DMS79 (cell line): ENCODE results near the gene C1orf105.
"Not testable (repeated sequence)": the region's sequence is repeated elsewhere in the genome, so short reads cannot be mapped to it uniquely, and the experiment has no call there.

Source experiments
- DNase-seq: peaks from one replicate; lab custom pipeline; 2025; lab: John Stamatoyannopoulos, UW

Gene C1orf105

GRCh38 chr1:172487550-172487949 is 67.1 kb downstream of the C1orf105 start:
- DNase-seq, result no peak

GRCh38 chr1:172488393-172488792 is 67.9 kb downstream of the C1orf105 start:
- DNase-seq, result no peak

- DNase-seq, result no peak
Measured at GRCh38 chr1:172489847-172490246, 69.4 kb downstream of the C1orf105 start.

GRCh38 chr1:172492421-172492820 is 71.9 kb downstream of the C1orf105 start:
- no peak for DNase-seq

GRCh38 chr1:172494166-172494565 is 73.7 kb downstream of the C1orf105 start:
- no peak for DNase-seq

GRCh38 chr1:172496127-172496526 is 75.6 kb downstream of the C1orf105 start:
- not testable (repeated sequence) for DNase-seq

- DNase-seq, result no peak
Measured at GRCh38 chr1:172496678-172497077, 76.2 kb downstream of the C1orf105 start.

- DNase-seq, result no peak
Measured at GRCh38 chr1:172497230-172497629, 76.7 kb downstream of the C1orf105 start.

- DNase-seq, result no peak
Measured at GRCh38 chr1:172498857-172499256, 78.4 kb downstream of the C1orf105 start.

- no peak for DNase-seq
Measured at GRCh38 chr1:172499636-172500141, 79.2 kb downstream of the C1orf105 start.

- DNase-seq, result no peak
Measured at GRCh38 chr1:172500207-172500606, 79.7 kb downstream of the C1orf105 start.

GRCh38 chr1:172507741-172508140 is 87.3 kb downstream of the C1orf105 start:
- no peak for DNase-seq

- no peak for DNase-seq
Measured at GRCh38 chr1:172510479-172510878, 90.0 kb downstream of the C1orf105 start.

GRCh38 chr1:172512591-172512990 is 92.1 kb downstream of the C1orf105 start:
- no peak for DNase-seq

- DNase-seq, result no peak
Measured at GRCh38 chr1:172513479-172513878, 93.0 kb downstream of the C1orf105 start.

- no peak for DNase-seq
Measured at GRCh38 chr1:172514108-172514507, 93.6 kb downstream of the C1orf105 start.

GRCh38 chr1:172515436-172515835 is 95.0 kb downstream of the C1orf105 start:
- DNase-seq, result no peak

GRCh38 chr1:172515927-172516326 is 95.4 kb downstream of the C1orf105 start:
- no peak for DNase-seq

- no peak for DNase-seq
Measured at GRCh38 chr1:172517081-172517480, 96.6 kb downstream of the C1orf105 start.

GRCh38 chr1:172517545-172517944 is 97.1 kb downstream of the C1orf105 start:
- no peak for DNase-seq
